ENCODE data around the gene LEMD2.

The LEMD2 gene

GRCh38 chr6:33751771-33752645 is 36.9 kb downstream of the LEMD2 start:
- no peak for DNase-seq

DNA sequence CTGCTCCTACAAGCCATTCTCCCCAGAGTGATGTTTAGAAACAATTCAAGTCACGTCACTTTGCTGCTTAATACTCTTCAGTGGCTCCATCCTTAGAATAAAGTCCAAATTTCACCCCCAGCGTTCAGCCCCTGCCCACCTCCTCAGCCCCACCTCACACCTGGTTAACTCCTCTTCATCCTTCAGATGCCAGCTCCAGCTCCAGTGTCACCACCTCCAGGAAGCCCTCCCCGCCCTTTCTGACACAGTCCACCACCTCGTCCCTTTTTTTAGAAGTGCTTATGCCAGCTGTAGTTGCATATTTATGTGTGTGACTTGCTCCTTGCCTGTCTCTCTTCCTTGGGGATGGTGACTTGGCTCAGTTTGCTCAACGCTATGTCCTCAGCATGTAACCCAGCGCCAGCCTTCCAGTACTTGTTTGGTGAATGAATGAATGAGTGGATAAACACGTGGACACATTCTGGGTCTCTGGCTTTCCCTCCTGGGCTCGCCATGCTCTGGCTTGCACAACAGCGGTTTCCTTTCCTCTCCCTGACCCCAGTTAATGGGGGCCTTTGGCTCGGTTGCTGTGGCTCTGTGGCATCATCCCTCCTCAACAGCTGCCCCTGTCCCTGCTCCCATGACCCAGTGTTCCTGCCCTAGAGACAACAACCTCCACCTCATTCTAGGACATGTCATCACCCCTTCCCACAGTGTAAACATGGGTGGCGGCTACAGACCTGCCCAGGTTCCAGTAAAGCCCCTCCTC is 38.5 kb downstream of the LEMD2 start:
- DNase-seq = no peak

DNA sequence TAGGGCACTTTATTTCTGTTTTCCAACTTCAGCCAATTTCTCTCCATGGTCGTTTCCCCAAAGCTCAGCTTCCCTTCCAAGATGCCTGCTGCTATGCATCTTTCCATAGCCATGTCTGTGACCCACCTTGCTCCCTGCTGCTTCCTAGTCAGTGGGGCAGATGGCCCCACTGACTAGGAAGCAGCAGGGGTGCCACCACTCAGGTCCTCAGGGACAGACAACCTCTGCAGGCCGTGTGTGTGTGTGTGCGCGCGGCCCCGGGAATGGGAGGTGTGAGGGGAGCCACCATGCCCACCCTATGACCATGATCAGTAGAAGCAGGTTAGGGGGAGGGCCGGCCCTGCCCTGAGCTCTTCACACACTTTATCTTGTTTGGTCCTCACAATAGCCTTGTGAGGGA is 39.5 kb downstream of the LEMD2 start:
- no peak for DNase-seq

DNA sequence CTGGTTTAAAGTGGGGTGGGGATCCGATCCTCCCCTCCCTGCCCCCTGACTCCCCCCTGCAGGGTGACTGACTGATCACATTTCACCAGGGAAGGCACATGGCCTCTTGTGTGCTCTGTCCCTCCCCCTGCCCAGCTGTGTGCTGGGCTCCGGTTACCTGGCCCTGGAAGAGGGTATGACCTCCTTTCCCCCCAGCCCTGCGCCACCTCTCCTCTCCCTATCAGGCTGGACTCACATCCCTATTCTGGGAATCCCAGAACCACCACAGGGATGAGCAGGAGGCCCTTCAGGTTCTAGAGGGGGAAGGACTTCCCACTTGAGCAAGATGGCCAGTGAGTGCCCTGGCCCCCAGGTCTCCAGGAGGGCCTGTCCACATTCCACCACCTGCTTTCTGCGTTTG is 40.1 kb downstream of the LEMD2 start:
- no peak for DNase-seq

DNA sequence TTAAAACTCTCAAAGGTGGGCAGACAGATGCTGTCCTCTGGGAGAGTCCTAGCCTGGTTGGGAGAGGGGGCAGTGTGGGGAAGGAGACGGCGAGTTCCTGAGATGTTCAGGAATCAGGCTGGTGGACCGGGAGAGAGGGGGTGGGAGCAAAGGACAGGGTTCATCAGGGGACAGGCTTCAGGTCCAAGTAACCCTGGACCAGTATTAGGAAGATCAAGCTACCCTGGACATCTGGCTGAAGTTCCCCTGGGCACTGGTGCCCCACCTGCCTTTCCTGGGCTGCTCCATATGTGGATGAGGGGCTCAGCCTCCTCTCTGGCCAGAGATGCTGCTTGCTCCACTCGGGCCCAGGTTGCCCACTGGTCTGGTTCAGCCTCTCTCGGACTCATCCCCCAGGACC is 41.1 kb downstream of the LEMD2 start:
- DNase-seq = no peak

- DNase-seq = no peak
These were observed 42.3 kb downstream of the LEMD2 start, which contains the start of gene IP6K3 for GRCh38 chr6:33746651-33747100. Gene IP6K3 (minus strand): TSS chr6:33746905. CDS start chr6:33735476, 11,429 bp downstream.

GRCh38 chr6:33746036-33746600 is 42.8 kb downstream of the LEMD2 start:
- DNase-seq = no peak

GRCh38 chr6:33745548-33745947 is 43.4 kb downstream of the LEMD2 start:
- DNase-seq = no peak

DNA sequence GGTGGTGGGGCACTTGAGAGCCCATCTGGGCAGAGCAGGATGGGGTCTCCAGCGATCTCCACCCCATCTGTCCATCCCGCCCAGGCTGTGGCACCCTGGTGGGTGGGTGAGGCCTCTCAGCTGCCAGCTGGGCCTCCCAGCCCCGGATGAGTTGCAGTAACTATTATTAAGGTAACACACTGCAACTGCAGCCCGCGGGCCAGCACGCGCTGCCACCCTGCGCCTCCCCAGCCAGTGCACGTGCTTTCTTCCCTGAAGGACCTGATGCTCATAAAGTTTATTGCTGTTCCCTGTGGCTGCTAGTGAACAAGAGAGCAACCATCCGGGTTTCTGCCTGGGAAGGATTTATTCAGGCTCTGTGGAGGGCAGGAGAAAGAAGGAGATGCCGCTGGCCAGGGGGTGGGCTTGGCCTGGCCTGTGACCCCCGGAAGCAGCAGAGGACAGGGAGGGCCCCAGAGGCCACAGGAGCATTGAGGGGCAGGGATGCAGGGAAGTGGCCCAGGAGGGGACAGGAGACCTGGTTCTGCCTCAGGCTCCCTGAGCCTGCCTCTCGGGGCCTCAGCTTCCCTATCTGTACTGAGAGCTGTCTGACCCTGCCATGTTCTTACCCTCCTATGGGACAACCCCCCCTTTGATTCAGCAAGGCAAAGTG is 43.9 kb downstream of the LEMD2 start:
- no peak for DNase-seq

DNA sequence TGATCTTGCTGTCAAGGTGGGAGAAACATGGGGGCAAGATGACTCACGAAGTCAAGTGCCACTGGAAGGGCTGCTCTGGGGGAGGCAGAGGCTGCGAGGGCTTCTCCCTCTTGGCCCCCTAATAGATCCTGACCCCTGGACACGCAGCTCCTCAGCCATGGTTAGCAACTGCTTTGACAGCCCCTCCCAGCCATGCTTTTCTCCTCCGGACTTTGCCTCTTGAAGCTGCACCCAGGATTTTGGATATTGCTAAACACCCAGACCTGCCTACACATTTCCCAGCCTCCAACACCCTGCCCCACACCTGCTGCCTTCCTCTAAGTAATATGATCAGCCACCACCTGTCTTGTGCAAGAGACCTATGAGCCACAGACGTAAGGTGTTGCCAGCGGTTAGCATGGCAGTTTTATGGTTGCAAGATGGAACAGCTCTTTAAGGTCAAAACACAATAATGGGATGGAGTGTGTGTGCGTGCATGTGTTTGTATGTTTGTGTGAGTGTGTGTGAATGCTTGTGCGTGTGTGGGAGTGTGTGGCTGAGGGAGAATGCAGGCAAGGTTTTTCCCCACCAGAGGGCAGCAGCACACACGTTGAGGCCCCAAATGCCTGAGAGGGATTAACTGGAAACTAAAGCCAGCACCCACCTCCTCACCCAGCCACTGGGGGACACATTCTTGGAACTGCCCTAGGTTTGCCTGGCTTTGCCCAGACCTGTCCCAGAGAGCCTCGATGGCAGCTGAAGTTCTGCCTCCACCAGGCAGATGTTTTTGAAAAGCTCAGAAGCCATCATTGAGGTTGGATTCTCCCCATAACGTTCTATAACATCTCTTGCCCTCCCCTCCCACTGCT is 44.7 kb downstream of the LEMD2 start:
- DNase-seq = peak; percentile 77

DNA sequence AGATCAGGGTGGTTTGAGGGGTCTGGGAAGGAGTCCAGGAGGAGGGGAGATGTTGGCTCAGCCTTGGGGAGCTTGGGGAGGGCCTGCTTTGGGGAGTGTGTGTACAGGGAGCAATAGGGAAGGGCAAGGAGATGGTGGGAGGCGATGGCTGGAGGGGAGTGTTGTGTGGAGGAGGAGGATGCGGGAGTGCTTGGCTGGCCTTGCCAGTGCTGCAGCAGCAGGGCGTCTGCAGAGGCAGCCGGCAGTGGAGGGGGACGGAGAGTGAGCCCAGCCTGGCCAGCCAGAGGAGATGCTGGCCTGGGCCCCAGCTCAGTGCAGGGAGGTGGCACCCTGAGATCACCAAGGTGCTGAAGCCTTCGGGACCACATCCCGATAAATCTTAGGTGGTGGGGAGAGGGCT is 46.1 kb downstream of the LEMD2 start:
- no peak for DNase-seq

DNA sequence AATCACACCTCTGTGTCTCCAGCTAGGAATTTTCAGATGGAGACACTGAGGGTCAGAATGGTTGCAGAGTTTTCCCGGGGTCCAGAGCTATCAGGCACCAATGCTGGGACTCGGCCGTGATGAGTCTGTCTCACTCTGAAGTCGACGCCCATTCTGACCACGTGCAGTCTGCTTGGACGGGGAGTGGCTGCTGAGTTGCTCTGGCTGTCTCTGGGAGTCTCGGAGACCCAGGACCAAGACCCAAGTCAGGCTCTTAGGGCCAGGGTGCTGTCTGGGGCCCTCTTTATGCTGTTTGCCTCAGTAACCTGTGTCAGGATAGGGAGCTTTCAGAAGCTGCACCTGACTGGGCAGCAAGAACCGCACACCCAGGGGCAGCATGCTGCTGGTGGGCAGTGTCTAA is 46.8 kb downstream of the LEMD2 start:
- no peak for DNase-seq

GRCh38 chr6:33740794-33741193 is 48.1 kb downstream of the LEMD2 start:
- DNase-seq = no peak

DNA sequence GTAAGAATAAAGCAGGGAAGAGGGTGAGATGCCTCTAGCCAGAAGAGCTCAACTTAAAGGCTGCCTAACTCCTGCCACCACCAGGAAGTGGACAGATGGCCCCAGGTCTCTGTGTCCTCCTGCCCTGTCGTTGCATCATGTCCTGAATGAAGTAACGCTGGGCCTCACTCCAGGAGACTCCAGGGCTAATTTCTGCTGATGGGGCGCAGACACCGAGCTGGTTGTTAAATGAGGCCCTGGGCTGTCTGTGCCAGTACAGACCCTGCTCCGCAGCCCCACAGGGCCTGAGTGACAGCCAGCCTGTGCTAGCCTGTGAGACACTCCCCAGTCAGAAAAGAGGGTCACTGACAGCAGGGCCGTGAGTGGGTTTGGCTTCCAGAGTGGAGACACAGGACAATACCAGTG is 48.7 kb downstream of the LEMD2 start:
- DNase-seq = no peak

GRCh38 chr6:33739571-33739970 is 49.4 kb downstream of the LEMD2 start:
- no peak for DNase-seq

DNA sequence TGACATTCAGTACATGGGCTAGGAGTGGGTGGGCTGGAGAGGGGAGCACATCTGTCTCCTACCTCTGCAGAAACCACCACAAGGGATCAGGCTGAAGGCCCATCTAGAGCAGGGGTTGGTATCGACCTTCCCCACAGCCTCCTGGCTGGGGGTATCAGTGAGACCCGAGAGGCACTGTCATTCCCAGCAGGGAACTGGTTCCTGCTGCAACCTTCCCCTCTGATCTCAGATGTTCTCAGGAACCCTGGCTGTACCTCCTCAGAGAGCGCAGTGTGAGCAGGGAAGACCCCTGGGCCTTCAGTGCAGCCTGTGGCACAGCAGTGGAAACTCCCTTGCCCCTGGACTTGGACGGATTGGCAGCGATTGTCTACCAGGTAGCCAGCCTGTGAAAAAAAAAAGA is 50.1 kb downstream of the LEMD2 start:
- no peak for DNase-seq

DNA sequence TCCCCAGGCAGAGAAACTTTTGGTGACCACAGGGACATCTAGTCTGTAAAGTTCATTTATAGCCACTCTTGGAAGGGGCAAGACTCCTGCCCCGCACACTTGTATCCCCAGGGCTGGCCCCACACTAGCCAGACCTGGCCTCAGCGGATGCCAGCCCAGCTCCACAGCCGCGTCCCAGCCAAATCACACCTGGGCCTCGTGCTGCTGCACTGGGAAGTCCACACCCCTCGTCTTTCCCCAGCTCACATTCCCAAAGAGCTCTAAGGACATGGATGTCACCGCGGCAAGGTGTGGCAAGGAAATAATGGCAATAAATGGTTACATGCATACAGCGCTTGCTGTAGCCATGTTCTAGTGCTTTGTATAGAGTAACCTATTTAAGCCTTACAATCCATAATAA is 50.8 kb downstream of the LEMD2 start:
- no peak for DNase-seq

GRCh38 chr6:33737267-33738026 is 51.5 kb downstream of the LEMD2 start:
- DNase-seq = no peak

GRCh38 chr6:33735216-33735615 is 53.7 kb downstream of the LEMD2 start:
- no peak for DNase-seq

- no peak for DNase-seq
These were observed 55.3 kb downstream of the LEMD2 start for GRCh38 chr6:33733709-33734007.

DNA sequence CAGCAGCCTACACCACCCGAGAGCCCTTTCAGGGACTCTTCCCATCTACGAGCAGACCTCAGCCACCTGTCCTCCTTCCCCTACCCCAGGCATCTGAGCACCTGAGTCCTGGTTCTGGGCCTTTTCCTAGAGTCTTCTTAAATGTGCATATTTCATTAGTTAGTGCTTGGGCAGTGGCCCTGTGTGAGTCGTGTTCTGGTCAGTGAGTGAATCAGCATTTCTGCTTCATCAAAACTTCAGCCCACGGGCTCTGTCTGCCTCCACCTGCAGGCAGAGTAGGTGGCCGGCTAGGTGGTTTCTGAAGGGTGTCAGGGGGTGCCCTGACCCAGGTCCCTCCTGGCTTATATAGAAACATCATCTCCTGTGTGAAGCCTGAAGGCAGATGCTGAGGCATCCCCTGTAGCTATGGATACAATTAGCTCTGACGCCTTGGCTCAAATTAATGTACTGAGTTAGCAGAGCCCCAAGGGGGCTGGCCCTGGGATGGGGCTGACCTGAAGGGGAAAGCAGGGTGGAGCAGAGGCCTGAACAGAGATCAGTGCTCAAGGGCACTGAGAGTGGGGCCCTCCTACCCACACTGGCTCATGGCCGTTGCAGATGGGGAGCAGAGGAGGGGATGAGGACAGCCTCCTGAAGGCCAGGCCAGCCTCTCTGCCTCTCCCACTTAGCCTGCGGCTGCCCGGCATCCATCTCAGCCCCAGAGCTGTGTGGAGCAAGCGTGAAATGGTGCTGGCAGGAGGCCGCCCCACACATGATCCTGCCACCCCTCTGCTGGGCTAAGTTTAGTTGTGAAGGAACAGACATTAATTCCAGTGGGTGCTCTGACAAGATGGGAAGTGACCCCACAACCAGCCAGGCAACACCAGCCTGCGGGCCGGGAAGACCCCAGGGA is 55.9 kb downstream of the LEMD2 start:
- DNase-seq = no peak

All from activated CD4-positive, alpha-beta T cell treated with anti-CD3 and anti-CD28 coated beads, Interleukin-2, Interleukin-6, amounts not matched to agents 100 ng/mL and 50 ng/mL, durations not matched to agents 16 hours and 8 hours (primary cell).